HCT116 (cell line): ENCODE results near the gene SMG9. TPM values are rescaled to one million over a fixed set of nuclear protein-coding genes. Genes with fewer than 3 reads are reported as not detected.

Experiments
- ATAC-seq: fragments of 200-7000 bp; cut with Tn5 transposase; 2 replicates; pipeline ENCODE4 v1.9.1; 2020; ENCODE audit warnings: mild to moderate bottlenecking, moderate library complexity
- BruUV-seq: library from RNA; stranded (reverse); fragments of 400-500 nt; replicated peaks from 2 replicates; lab custom pipeline; 2021; lab: Mats Ljungman, UMichigan
- CTCF ChIA-PET: fragments of 300-600 bp; sonication (Branson Sonifier 250); formaldehyde crosslinking; loops from one replicate; lab custom pipeline; 2021; ENCODE audit warnings: antibody characterized with exemption; lab: Charles Lee
- POLR2A ChIA-PET: fragments of 300-600, 350-600 bp; sonication (Branson Sonifier 250); formaldehyde crosslinking; loops from one replicate; lab custom pipeline; 2021; ENCODE audit warnings: antibody characterized with exemption; lab: Charles Lee
- RAD21 ChIA-PET, 2 experiments: fragments of 300-600 bp; sonication (Branson Sonifier 250); formaldehyde crosslinking; loops; one replicate each; lab custom pipeline; 2023; ENCODE audit warnings: low total read pairs in 2 of 2; ENCODE audit not compliant: uncharacterized antibody in 2 of 2, unreplicated experiment in 2 of 2, low non-redundant PET in 1 of 2; lab: Charles Lee
- DNase-seq: peaks from one replicate; pipeline ENCODE4 v3.0.0-alpha.2; 2010; ENCODE audit warnings: low read depth, low spot score
- H2AFZ ChIP-seq: fragments of 200-600 bp; shearing (Covaris generic), sonication (generic); 2 replicates; pipeline ENCODE4 v1.6.1; 2017; ENCODE audit warnings: low read depth, mixed run types, mixed read lengths, antibody characterized with exemption, low read length; ENCODE audit not compliant: poor library complexity, severe bottlenecking
- H3K27ac ChIP-seq: 2 replicates; pipeline ENCODE4 v1.5.1; 2012; ENCODE audit warnings: low read depth, low read length
- H3K27me3 ChIP-seq: fragments of 200-600 bp; sonication (generic); 2 replicates; pipeline ENCODE4 v1.6.1; 2016; ENCODE audit warnings: mixed run types, low read length, mixed read lengths; ENCODE audit not compliant: insufficient read depth
- H3K36me3 ChIP-seq, 2 experiments: fragments of 200-500 bp in 1 of 2; fragments of 200-600 bp in 1 of 2; sonication (Bioruptor generic) in 1 of 2; sonication (generic) in 1 of 2; 2 replicates each; pipeline versions ENCODE4 v1.5.1 to v1.6.1; 2014 to 2016; ENCODE audit warnings: low read length in 2 of 2, inconsistent platforms in 1 of 2, mixed read lengths in 1 of 2, mixed run types in 1 of 2; ENCODE audit not compliant: insufficient read depth in 2 of 2, control insufficient read depth in 1 of 2
- H3K4me1 ChIP-seq, 2 experiments: fragments of 200-600 bp in 1 of 2; sonication (generic) in 1 of 2; 2 replicates each; pipeline versions ENCODE4 v1.5.1 to v1.6.1; 2012 to 2017; ENCODE audit warnings: low read length in 2 of 2, inconsistent platforms in 1 of 2, mild to moderate bottlenecking in 1 of 2, mixed read lengths in 1 of 2, mixed run types in 1 of 2, moderate library complexity in 1 of 2; ENCODE audit not compliant: insufficient read depth in 2 of 2, control insufficient read depth in 1 of 2
- H3K4me2 ChIP-seq: fragments of 200-600 bp; sonication (generic); 2 replicates; pipeline ENCODE4 v1.6.1; 2017; ENCODE audit warnings: mixed run types, low read length, mixed read lengths
- H3K4me3 ChIP-seq, 2 experiments: fragments of 200-600 bp in 1 of 2; sonication (generic) in 1 of 2; replicated peaks in 1 of 2; 2 replicates each; pipeline ENCODE4 v1.5.1; 2011 to 2016; ENCODE audit warnings: low read length in 2 of 2, control low read depth in 1 of 2, low read depth in 1 of 2, mild to moderate bottlenecking in 1 of 2, mixed read lengths in 1 of 2, mixed run types in 1 of 2
- H3K79me2 ChIP-seq: fragments of 200-600 bp; sonication (generic); 2 replicates; pipeline ENCODE4 v1.6.1; 2017; ENCODE audit warnings: mild to moderate bottlenecking, mixed run types, low read length, moderate library complexity, mixed read lengths; ENCODE audit not compliant: insufficient read depth
- H3K9ac ChIP-seq: fragments of 200-600 bp; sonication (generic); 2 replicates; pipeline ENCODE4 v1.6.1; 2016; ENCODE audit warnings: low read length, mixed read lengths
- H3K9me2 ChIP-seq: fragments of 200-600 bp; sonication (generic), shearing (Covaris generic); 2 replicates; pipeline ENCODE4 v1.6.1; 2017; ENCODE audit warnings: mixed run types, mild to moderate bottlenecking, moderate library complexity; ENCODE audit not compliant: insufficient read depth
- H3K9me3 ChIP-seq, 2 experiments: fragments of 200-500 bp in 1 of 2; fragments of 200-600 bp in 1 of 2; sonication (Bioruptor generic) in 1 of 2; sonication (generic) in 1 of 2; 2 replicates each; pipeline ENCODE4 v1.6.1; 2014 to 2017; ENCODE audit warnings: low read length in 2 of 2, mixed read lengths in 2 of 2, inconsistent platforms in 1 of 2, low read depth in 1 of 2, mild to moderate bottlenecking in 1 of 2, mixed run types in 1 of 2, moderate library complexity in 1 of 2; ENCODE audit not compliant: control insufficient read depth in 1 of 2, insufficient read depth in 1 of 2
- H4K20me1 ChIP-seq: fragments of 200-600 bp; sonication (generic), shearing (Covaris generic); 2 replicates; pipeline ENCODE4 v1.6.1; 2017; ENCODE audit warnings: mixed run types, mild to moderate bottlenecking, moderate library complexity; ENCODE audit not compliant: insufficient read depth
- CEBPB ChIP-seq: IDR thresholded peaks from 2 replicates; pipeline ENCODE4 v1.6.1; 2012; ENCODE audit warnings: low read depth
- EGR1 ChIP-seq: IDR thresholded peaks from 2 replicates; pipeline ENCODE4 v1.6.1; 2012; ENCODE audit warnings: low read depth
- ELF1 ChIP-seq: IDR thresholded peaks from 2 replicates; pipeline ENCODE4 v1.6.1; 2012; ENCODE audit warnings: low read depth, borderline replicate concordance
- EZH2 ChIP-seq: fragments of 200-600 bp; sonication (generic); IDR thresholded peaks from 2 replicates; pipeline ENCODE4 v1.6.1; 2017; ENCODE audit warnings: antibody characterized with exemption, mixed run types
- EZH2phosphoT487 ChIP-seq: fragments of 200-600 bp; IDR thresholded peaks from 2 replicates; pipeline ENCODE4 v1.6.1; 2018; ENCODE audit warnings: antibody characterized with exemption, borderline replicate concordance
- FOSL1 ChIP-seq: IDR thresholded peaks from 2 replicates; pipeline ENCODE4 v1.6.1; 2012; ENCODE audit warnings: low read depth
- POLR2A ChIP-seq: IDR thresholded peaks from 2 replicates; pipeline ENCODE4 v1.7.0; 2011; ENCODE audit warnings: borderline replicate concordance; ENCODE audit not compliant: insufficient read depth, insufficient read length; ENCODE audit errors: extremely low read depth
- POLR2AphosphoS5 ChIP-seq: IDR thresholded peaks from 2 replicates; pipeline ENCODE4 v1.6.1; 2011; ENCODE audit warnings: mild to moderate bottlenecking, low read depth, low read length, moderate library complexity
- RAD21 ChIP-seq: IDR thresholded peaks from 2 replicates; pipeline ENCODE4 v1.6.1; 2012; ENCODE audit warnings: low read depth, mild to moderate bottlenecking
- SIN3A ChIP-seq: IDR thresholded peaks from 2 replicates; pipeline ENCODE4 v1.6.1; 2012; ENCODE audit warnings: low read depth
- SP1 ChIP-seq: IDR thresholded peaks from 2 replicates; pipeline ENCODE4 v1.6.1; 2012; ENCODE audit warnings: low read depth
- SRF ChIP-seq: IDR thresholded peaks from 2 replicates; pipeline ENCODE4 v1.6.1; 2012; ENCODE audit warnings: low read depth
- YY1 ChIP-seq: IDR thresholded peaks from 2 replicates; pipeline ENCODE4 v1.6.1; 2011; ENCODE audit warnings: low read length, low read depth, moderate library complexity, mild to moderate bottlenecking; ENCODE audit not compliant: insufficient replicate concordance; ENCODE audit errors: extremely low read depth
- ZFX ChIP-seq: fragments of 450-650 bp; IDR thresholded peaks from 2 replicates; pipeline ENCODE4 v1.6.1; 2017
- intact Hi-C: fragments of 100-400 bp; cut with micrococcal nuclease; formaldehyde crosslinking; loops from 2 replicates; pipeline ENCODE4 v1.10.0; 2022
- total RNA-seq: library from RNA; stranded (reverse); gene quantifications from one replicate; pipeline ENCODE4 v1.2.1, GENCODE V29; 2021; ENCODE audit not compliant: unreplicated experiment
- TF ChIP-seq, protein P1 (sequence below): IDR thresholded peaks from 2 replicates; pipeline ENCODE4 v1.6.1; 2012; ENCODE audit warnings: low read depth
- TF ChIP-seq, protein P2 (sequence below): IDR thresholded peaks from 2 replicates; pipeline ENCODE4 v1.6.1; 2012
- TF ChIP-seq, protein P3 (sequence below), 3 experiments: fragments of 200-600 bp in 1 of 3; sonication (generic) in 1 of 3; IDR thresholded peaks in 2 of 3; conservative IDR thresholded peaks in 1 of 3; 2 replicates each; pipeline ENCODE4 v1.5.1; 2012 to 2017; ENCODE audit warnings: low read depth in 2 of 3, low read length in 2 of 3, antibody characterized with exemption in 1 of 3, borderline replicate concordance in 1 of 3, control low read depth in 1 of 3, mild to moderate bottlenecking in 1 of 3, mixed read lengths in 1 of 3, mixed run types in 1 of 3, moderate library complexity in 1 of 3; ENCODE audit not compliant: insufficient read depth in 1 of 3
- TF ChIP-seq, protein P4 (sequence below): IDR thresholded peaks from 2 replicates; pipeline ENCODE4 v1.6.1; 2012
- TF ChIP-seq, protein P5 (sequence below): IDR thresholded peaks from 2 replicates; pipeline ENCODE4 v1.6.1; 2011; ENCODE audit warnings: mild to moderate bottlenecking, low read length, moderate library complexity; ENCODE audit not compliant: insufficient replicate concordance; ENCODE audit errors: extremely low read depth

SMG9 gene
- total RNA-seq, 1 experiment from 2014 or later = 80.2 TPM

DNA sequence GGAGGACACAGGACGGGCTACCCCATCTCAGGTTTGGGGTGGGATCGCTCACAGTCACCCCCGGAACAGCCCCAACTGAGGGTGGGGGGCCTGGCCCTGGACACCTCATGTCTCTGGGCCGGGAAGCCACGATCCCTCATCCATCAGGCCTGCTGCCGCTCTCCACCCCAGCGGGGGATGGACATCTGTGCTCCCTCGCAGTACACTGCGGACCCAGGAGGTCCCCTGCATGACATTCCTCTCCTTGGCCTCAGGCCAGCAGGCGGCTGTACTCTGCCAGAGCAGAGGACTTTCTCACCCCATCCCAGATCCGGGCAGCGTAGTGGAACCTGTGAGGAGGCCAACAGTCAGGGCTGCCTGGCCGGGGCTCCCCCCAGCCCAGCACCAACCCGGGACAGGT, 23.4 kb downstream of the SMG9 start:
- H3K4me1 ChIP-seq = no peaks in the 10 kb centered on the region
- CTCF ChIA-PET = no interaction called here
- H3K9ac ChIP-seq = no peak overlapping the region
- H4K20me1 ChIP-seq = no peaks in the 10 kb centered on the region
- no TSS peak for BruUV-seq
- no peak overlapping the region for H3K4me2 ChIP-seq
- H3K36me3 ChIP-seq = peaks cover 30 to 52% of the 10 kb centered on the region in 2 experiments; a peak in 3 of 4 replicates
- H3K9me3 ChIP-seq = no peaks in the 10 kb centered on the region
- DNase-seq (no peak), ATAC-seq (no peak)
- no peak overlapping the region for H2AFZ ChIP-seq
- TF ChIP-seq, protein P1, sequence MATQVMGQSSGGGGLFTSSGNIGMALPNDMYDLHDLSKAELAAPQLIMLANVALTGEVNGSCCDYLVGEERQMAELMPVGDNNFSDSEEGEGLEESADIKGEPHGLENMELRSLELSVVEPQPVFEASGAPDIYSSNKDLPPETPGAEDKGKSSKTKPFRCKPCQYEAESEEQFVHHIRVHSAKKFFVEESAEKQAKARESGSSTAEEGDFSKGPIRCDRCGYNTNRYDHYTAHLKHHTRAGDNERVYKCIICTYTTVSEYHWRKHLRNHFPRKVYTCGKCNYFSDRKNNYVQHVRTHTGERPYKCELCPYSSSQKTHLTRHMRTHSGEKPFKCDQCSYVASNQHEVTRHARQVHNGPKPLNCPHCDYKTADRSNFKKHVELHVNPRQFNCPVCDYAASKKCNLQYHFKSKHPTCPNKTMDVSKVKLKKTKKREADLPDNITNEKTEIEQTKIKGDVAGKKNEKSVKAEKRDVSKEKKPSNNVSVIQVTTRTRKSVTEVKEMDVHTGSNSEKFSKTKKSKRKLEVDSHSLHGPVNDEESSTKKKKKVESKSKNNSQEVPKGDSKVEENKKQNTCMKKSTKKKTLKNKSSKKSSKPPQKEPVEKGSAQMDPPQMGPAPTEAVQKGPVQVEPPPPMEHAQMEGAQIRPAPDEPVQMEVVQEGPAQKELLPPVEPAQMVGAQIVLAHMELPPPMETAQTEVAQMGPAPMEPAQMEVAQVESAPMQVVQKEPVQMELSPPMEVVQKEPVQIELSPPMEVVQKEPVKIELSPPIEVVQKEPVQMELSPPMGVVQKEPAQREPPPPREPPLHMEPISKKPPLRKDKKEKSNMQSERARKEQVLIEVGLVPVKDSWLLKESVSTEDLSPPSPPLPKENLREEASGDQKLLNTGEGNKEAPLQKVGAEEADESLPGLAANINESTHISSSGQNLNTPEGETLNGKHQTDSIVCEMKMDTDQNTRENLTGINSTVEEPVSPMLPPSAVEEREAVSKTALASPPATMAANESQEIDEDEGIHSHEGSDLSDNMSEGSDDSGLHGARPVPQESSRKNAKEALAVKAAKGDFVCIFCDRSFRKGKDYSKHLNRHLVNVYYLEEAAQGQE = no peak
- TF ChIP-seq ELF1 (no peak), YY1 (no peak), SIN3A (no peak), SRF (no peak), SP1 (no peak), EZH2 (no peak), POLR2AphosphoS5 (no peak), EZH2phosphoT487 (no peak), ZFX (no peak), EGR1 (no peak), FOSL1 (no peak), POLR2A (no peak), RAD21 (no peak), CEBPB (no peak)
- TF ChIP-seq, protein P2, sequence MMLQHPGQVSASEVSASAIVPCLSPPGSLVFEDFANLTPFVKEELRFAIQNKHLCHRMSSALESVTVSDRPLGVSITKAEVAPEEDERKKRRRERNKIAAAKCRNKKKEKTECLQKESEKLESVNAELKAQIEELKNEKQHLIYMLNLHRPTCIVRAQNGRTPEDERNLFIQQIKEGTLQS = no peak
- TF ChIP-seq, protein P3, sequence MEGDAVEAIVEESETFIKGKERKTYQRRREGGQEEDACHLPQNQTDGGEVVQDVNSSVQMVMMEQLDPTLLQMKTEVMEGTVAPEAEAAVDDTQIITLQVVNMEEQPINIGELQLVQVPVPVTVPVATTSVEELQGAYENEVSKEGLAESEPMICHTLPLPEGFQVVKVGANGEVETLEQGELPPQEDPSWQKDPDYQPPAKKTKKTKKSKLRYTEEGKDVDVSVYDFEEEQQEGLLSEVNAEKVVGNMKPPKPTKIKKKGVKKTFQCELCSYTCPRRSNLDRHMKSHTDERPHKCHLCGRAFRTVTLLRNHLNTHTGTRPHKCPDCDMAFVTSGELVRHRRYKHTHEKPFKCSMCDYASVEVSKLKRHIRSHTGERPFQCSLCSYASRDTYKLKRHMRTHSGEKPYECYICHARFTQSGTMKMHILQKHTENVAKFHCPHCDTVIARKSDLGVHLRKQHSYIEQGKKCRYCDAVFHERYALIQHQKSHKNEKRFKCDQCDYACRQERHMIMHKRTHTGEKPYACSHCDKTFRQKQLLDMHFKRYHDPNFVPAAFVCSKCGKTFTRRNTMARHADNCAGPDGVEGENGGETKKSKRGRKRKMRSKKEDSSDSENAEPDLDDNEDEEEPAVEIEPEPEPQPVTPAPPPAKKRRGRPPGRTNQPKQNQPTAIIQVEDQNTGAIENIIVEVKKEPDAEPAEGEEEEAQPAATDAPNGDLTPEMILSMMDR (IDR thresholded peaks at IDR 0.05 in 2 of 3, conservative IDR thresholded peaks at IDR 0.05 in 1 of 3; ENCODE audit: borderline replicate concordance in 1 of 3, insufficient read depth in 1 of 3, low read depth in 2 of 3, low read length in 2 of 3) = no peak
- TF ChIP-seq, protein P4, sequence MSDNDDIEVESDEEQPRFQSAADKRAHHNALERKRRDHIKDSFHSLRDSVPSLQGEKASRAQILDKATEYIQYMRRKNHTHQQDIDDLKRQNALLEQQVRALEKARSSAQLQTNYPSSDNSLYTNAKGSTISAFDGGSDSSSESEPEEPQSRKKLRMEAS = no peak
- TF ChIP-seq, protein P5, sequence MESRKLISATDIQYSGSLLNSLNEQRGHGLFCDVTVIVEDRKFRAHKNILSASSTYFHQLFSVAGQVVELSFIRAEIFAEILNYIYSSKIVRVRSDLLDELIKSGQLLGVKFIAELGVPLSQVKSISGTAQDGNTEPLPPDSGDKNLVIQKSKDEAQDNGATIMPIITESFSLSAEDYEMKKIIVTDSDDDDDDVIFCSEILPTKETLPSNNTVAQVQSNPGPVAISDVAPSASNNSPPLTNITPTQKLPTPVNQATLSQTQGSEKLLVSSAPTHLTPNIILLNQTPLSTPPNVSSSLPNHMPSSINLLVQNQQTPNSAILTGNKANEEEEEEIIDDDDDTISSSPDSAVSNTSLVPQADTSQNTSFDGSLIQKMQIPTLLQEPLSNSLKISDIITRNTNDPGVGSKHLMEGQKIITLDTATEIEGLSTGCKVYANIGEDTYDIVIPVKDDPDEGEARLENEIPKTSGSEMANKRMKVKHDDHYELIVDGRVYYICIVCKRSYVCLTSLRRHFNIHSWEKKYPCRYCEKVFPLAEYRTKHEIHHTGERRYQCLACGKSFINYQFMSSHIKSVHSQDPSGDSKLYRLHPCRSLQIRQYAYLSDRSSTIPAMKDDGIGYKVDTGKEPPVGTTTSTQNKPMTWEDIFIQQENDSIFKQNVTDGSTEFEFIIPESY = no peak
- H3K79me2 ChIP-seq = no peaks in the 10 kb centered on the region
- H3K27ac ChIP-seq = no peak overlapping the region
- no peaks in the 10 kb centered on the region for H3K27me3 ChIP-seq
- no peak overlapping the region for H3K4me3 ChIP-seq
- intact Hi-C loops = no loop called here
- POLR2A ChIA-PET = interaction anchor here (1.6 kb wide), 1 partner anchor 63 kb away, joined by 4 read pairs; no protein-coding TSS in a partner anchor
- no peaks in the 10 kb centered on the region for H3K9me2 ChIP-seq
- RAD21 ChIA-PET = interaction anchor here in 1 of 2 experiments (0.6 kb wide), 1 partner anchor 96 kb away, joined by 3 read pairs; the partner anchor contains the start of gene ZNF283
